Left ventricle myocardium inferior (tissue), 1 donor: ENCODE results near the gene NFYB. TPM values are rescaled to one million over a fixed set of nuclear protein-coding genes. Genes with fewer than 3 reads are reported as not detected.
"Not testable (repeated sequence)": the region's sequence is repeated elsewhere in the genome, so short reads cannot be mapped to it uniquely, and the experiment has no call there.

Source experiments
- DNase-seq: peaks from one replicate; pipeline ENCODE4 v3.0.0-alpha.2; 2020
- H3K27ac ChIP-seq: fragments of 200-600 bp; replicated peaks from 2 replicates; pipeline ENCODE4 v1.8.0; 2021
- H3K27me3 ChIP-seq: fragments of 200-600 bp; 2 replicates; pipeline ENCODE4 v1.8.0; 2021; ENCODE audit warnings: low read depth
- H3K36me3 ChIP-seq: fragments of 200-600 bp; 2 replicates; pipeline ENCODE4 v1.8.0; 2021
- H3K4me1 ChIP-seq: fragments of 200-600 bp; 2 replicates; pipeline ENCODE4 v1.8.0; 2021
- H3K4me3 ChIP-seq: fragments of 200-600 bp; 2 replicates; pipeline ENCODE4 v1.8.0; 2021; ENCODE audit warnings: mild to moderate bottlenecking, moderate library complexity
- H3K9me3 ChIP-seq: fragments of 200-600 bp; replicated peaks from 2 replicates; pipeline ENCODE4 v1.8.0; 2021
- intact Hi-C: fragments of 100-400 bp; cut with micrococcal nuclease; formaldehyde crosslinking; loops from one replicate; pipeline ENCODE4 v1.11.0; 2022
- total RNA-seq: library from RNA; stranded (reverse); fragmentation: NEBNext Ultra II Directional; extraction: Animal tissue kit (Norgen Biotek cat#: 25700); gene quantifications from one replicate; pipeline ENCODE4 v1.2.1, GENCODE V29; 2021
- TF ChIP-seq, protein P1 (sequence below): fragments of 200-600 bp; IDR thresholded peaks from 2 replicates; pipeline ENCODE4 v1.8.0; 2021; ENCODE audit warnings: antibody characterized with exemption, mild to moderate bottlenecking, borderline replicate concordance
- donor health status: DM: no; HTN: yes; CAD: no; lungs with severe emphysema.

Gene NFYB
- total RNA-seq, 1 donor from 2014 or later = 34.5 TPM

GRCh38 chr12:104126548-104126947 lies 11.5 kb downstream of the NFYB start:
- H3K36me3 ChIP-seq = peaks cover 82% of the 10 kb centered on the region
- intact Hi-C loops = no loop called here
- TF ChIP-seq, protein P1, sequence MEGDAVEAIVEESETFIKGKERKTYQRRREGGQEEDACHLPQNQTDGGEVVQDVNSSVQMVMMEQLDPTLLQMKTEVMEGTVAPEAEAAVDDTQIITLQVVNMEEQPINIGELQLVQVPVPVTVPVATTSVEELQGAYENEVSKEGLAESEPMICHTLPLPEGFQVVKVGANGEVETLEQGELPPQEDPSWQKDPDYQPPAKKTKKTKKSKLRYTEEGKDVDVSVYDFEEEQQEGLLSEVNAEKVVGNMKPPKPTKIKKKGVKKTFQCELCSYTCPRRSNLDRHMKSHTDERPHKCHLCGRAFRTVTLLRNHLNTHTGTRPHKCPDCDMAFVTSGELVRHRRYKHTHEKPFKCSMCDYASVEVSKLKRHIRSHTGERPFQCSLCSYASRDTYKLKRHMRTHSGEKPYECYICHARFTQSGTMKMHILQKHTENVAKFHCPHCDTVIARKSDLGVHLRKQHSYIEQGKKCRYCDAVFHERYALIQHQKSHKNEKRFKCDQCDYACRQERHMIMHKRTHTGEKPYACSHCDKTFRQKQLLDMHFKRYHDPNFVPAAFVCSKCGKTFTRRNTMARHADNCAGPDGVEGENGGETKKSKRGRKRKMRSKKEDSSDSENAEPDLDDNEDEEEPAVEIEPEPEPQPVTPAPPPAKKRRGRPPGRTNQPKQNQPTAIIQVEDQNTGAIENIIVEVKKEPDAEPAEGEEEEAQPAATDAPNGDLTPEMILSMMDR = no peak
- no peak overlapping the region for H3K27ac ChIP-seq
- H3K4me1 ChIP-seq = peaks cover 33% of the 10 kb centered on the region
- no peak for DNase-seq
- no peak overlapping the region for H3K4me3 ChIP-seq
- H3K27me3 ChIP-seq = no peaks in the 10 kb centered on the region
- no peaks in the 10 kb centered on the region for H3K9me3 ChIP-seq

- H3K4me1 ChIP-seq = peaks cover 21% of the 10 kb centered on the region
- TF ChIP-seq, protein P1 = no peak
- H3K27ac ChIP-seq = no peak overlapping the region
- H3K4me3 ChIP-seq = no peak overlapping the region
- intact Hi-C loops = no loop called here
- peaks cover 88% of the 10 kb centered on the region for H3K36me3 ChIP-seq
- no peaks in the 10 kb centered on the region for H3K27me3 ChIP-seq
- H3K9me3 ChIP-seq = no peaks in the 10 kb centered on the region
- no peak for DNase-seq
Measured at GRCh38 chr12:104122298-104122697, 15.7 kb downstream of the NFYB start.

DNA sequence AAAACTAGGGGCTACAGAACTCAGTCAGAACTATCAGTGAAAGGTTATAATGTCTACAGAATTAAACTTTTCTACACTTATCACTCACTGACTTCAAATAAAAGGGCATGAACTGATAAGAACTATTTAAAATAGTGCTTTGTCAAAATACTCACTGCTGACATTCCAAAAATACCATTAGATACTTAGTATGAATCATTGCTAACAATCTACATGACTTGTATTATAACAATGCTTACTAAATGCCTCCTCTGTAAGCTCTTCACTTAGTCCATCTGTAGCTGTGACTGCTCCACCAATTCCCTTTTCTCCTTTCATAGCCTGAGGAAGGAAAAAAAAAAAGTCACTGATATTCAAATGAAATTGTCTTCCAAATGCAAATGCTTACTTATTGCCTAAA lies 17.0 kb downstream of the NFYB start:
- H3K27ac ChIP-seq = peak overlapping the region; percentile 44
- H3K36me3 ChIP-seq = peaks cover 80% of the 10 kb centered on the region
- DNase-seq = no peak
- intact Hi-C loops = no loop called here
- no peak overlapping the region for H3K4me3 ChIP-seq
- TF ChIP-seq, protein P1 = no peak
- H3K27me3 ChIP-seq = no peaks in the 10 kb centered on the region
- peaks cover 34% of the 10 kb centered on the region for H3K4me1 ChIP-seq
- H3K9me3 ChIP-seq = no peaks in the 10 kb centered on the region

- Histone ChIP-seq H3K27ac (no peak overlapping the region), H3K9me3 (no peaks in the 10 kb centered on the region), H3K27me3 (no peaks in the 10 kb centered on the region), H3K4me1 (peaks cover 22% of the 10 kb centered on the region), H3K4me3 (no peak overlapping the region), H3K36me3 (peaks cover 48% of the 10 kb centered on the region)
- TF ChIP-seq, protein P1 = no peak
- intact Hi-C loops = no loop called here
- no peak for DNase-seq
Measured at GRCh38 chr12:104115587-104115975, 22.4 kb downstream of the NFYB start.

DNA sequence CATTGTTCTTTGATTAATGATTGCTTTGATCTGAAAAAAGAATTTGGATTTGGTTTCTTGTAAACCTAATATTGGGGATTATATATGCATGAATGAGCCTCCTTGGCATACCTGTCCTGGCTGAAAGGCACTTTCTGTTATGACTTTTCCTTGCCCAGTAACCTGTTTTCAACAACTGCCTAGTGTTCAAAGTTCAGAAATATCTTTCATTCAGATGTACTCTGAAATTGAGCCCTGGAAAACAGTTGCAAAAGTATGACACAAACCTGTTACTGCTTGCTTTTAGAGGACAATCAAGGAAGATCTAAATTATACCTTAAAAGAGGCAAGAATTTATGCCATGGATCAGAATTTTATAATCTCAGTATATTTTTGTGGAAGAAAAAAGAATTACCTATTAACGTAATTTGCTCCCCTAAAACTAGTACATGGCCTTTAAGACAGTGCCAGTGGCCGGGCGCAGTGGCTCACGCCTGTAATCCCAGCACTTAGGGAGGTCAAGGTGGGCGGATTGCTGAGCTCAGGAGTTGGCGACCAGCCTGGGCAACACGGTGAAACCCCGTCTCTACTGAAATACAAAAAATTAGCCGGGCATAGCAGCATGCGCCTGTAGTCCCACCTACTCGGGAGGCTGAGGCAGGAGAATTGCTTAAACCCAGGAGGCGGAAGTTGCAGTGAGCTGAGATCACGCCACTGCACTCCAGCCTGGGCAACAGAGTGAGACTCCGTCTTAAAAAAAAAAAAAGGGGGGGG lies 23.0 kb downstream of the NFYB start:
- H3K4me1 ChIP-seq = peaks cover 20% of the 10 kb centered on the region
- intact Hi-C loops, H3K27me3 ChIP-seq, H3K4me3 ChIP-seq, DNase-seq, H3K9me3 ChIP-seq, H3K27ac ChIP-seq: not testable (repeated sequence)
- H3K36me3 ChIP-seq = peaks cover 42% of the 10 kb centered on the region

- Histone ChIP-seq H3K4me3 (no peak overlapping the region), H3K9me3 (no peaks in the 10 kb centered on the region), H3K36me3 (peaks cover 13% of the 10 kb centered on the region), H3K27me3 (no peaks in the 10 kb centered on the region), H3K4me1 (peaks cover 23% of the 10 kb centered on the region), H3K27ac (no peak overlapping the region)
- TF ChIP-seq, protein P1 = peak; percentile 1
- intact Hi-C loops = no loop called here
- no peak for DNase-seq
Measured at GRCh38 chr12:104109446-104110271, 28.4 kb downstream of the NFYB start.
